Measurements from ENCODE around the gene SLCO2B1. TPM values are rescaled to one million over a fixed set of nuclear protein-coding genes. Genes with fewer than 3 reads are reported as not detected.
A peak's percentile ranks its signal among the peaks of the same experiment; 100 is the strongest.

SLCO2B1 gene
- total RNA-seq, 1 experiment from 2014 or later = 0.57 TPM

GRCh38 chr11:75242722-75243600 is 92.1 kb downstream of the SLCO2B1 start:
- peaks cover 15% of the 10 kb centered on the region for H3K4me1 Mint-ChIP-seq
- no peaks in the 10 kb centered on the region for H3K9me3 Mint-ChIP-seq
- H3K27ac Mint-ChIP-seq = no peak overlapping the region
- TF ChIP-seq ZNF416 (CRISPR knock-in tag; IDR thresholded peaks at IDR 0.05) (no peak), ATF1 (CRISPR knock-in tag; IDR thresholded peaks at IDR 0.05) (no peak), ZBTB43 (CRISPR knock-in tag; IDR thresholded peaks at IDR 0.05) (no peak), ZBTB21 (CRISPR knock-in tag; IDR thresholded peaks at IDR 0.05; ENCODE audit: borderline replicate concordance) (no peak), ETV6 (CRISPR knock-in tag; IDR thresholded peaks at IDR 0.05) (no peak), HMGA2 (CRISPR knock-in tag; IDR thresholded peaks at IDR 0.05) (no peak), PRDM15 (CRISPR knock-in tag; IDR thresholded peaks at IDR 0.05) (no peak), PREB (CRISPR knock-in tag; IDR thresholded peaks at IDR 0.05; ENCODE audit: borderline replicate concordance) (no peak), ZNF671 (CRISPR knock-in tag; IDR thresholded peaks at IDR 0.05) (no peak), TEAD4 (CRISPR knock-in tag; IDR thresholded peaks at IDR 0.05) (no peak), FOXP1 (CRISPR knock-in tag; IDR thresholded peaks at IDR 0.05; ENCODE audit: borderline replicate concordance) (no peak), CREB1 (CRISPR knock-in tag; IDR thresholded peaks at IDR 0.05) (no peak), ZNF317 (CRISPR knock-in tag; IDR thresholded peaks at IDR 0.05; ENCODE audit: borderline replicate concordance, low read depth) (no peak), GRHL2 (CRISPR knock-in tag; IDR thresholded peaks at IDR 0.05; ENCODE audit: insufficient replicate concordance, severe bottlenecking) (no peak), ZNF423 (CRISPR knock-in tag; IDR thresholded peaks at IDR 0.05) (no peak), FOXJ3 (CRISPR knock-in tag; IDR thresholded peaks at IDR 0.05; ENCODE audit: borderline replicate concordance) (no peak), ZNF121 (CRISPR knock-in tag; IDR thresholded peaks at IDR 0.05) (no peak)
- CTCF ChIA-PET = interaction anchor here (0.7 to 7.6 kb wide), 32 partner anchors 7 to 313 kb away, joined by 3 to 191 read pairs (median 6); partner anchors contain the start of gene NEU3
- peaks cover 64% of the 10 kb centered on the region for H3K27me3 Mint-ChIP-seq (ENCODE audit: low read depth)
- H3K36me3 Mint-ChIP-seq = no peaks in the 10 kb centered on the region
- DNase-seq (ENCODE audit: low spot score) (peak; percentile 14), ATAC-seq (no peak)
- POLR2A ChIA-PET = no interaction called here
- peak overlapping the region; percentile 74 for H3K4me3 Mint-ChIP-seq

- Mint-ChIP-seq H3K27me3 (ENCODE audit: low read depth) (peaks cover 62% of the 10 kb centered on the region), H3K4me3 (no peak overlapping the region)
- POLR2A ChIA-PET = no interaction called here
- TF ChIP-seq NR2C2 (CRISPR knock-in tag; IDR thresholded peaks at IDR 0.05) = no peak
- no peak for TF ChIP-seq CDX4 (CRISPR knock-in tag; IDR thresholded peaks at IDR 0.05; ENCODE audit: borderline replicate concordance)
- no peak for TF ChIP-seq ESRRA (CRISPR knock-in tag; IDR thresholded peaks at IDR 0.05; ENCODE audit: borderline replicate concordance)
- no peak for TF ChIP-seq ZNF281 (CRISPR knock-in tag; IDR thresholded peaks at IDR 0.05)
- no peak for TF ChIP-seq IRF2 (CRISPR knock-in tag; IDR thresholded peaks at IDR 0.05; ENCODE audit: borderline replicate concordance, low read depth)
- no peak for TF ChIP-seq E2F5 (CRISPR knock-in tag; IDR thresholded peaks at IDR 0.05)
- TF ChIP-seq TP53 (CRISPR knock-in tag; IDR thresholded peaks at IDR 0.05) = no peak
Observed at GRCh38 chr11:75244052-75244814, 93.3 kb downstream of the SLCO2B1 start.

More at GRCh38 chr11:75244052-75244814, 93.3 kb downstream of the SLCO2B1 start:
- CTCF ChIA-PET = interaction anchor here (0.7 to 6.9 kb wide), 9 partner anchors 11 to 104 kb away, joined by 3 to 111 read pairs (median 5); no protein-coding TSS in a partner anchor
- Mint-ChIP-seq H3K27ac (no peak overlapping the region), H3K9me3 (no peaks in the 10 kb centered on the region), H3K36me3 (no peaks in the 10 kb centered on the region), H3K4me1 (peaks cover 12% of the 10 kb centered on the region)
- ATAC-seq (no peak), DNase-seq (ENCODE audit: low spot score) (no peak)
